ENCODE results near the gene DGCR8.

The DGCR8 gene

DNA sequence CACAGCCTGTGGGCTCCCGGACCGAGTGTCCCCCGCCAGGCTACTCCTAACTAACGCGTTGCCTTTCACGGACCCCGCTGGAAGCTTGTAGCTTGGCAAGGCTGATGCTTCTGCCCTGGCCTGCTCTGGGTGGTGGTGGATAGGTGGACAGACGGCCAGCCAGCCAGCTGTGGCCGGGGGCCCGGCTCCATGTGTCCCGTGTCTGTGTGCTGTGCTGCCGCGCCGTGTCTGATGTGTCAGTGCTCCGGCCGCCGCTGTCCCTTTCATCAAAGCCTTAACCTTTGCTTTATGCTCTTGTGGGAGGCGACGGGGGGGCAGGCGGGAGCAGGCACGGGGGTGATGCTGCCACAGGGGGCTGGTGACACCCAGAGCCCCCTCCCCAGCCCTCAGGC is 65.8 kb downstream of the DGCR8 start:
- TF ChIP-seq, protein P1, sequence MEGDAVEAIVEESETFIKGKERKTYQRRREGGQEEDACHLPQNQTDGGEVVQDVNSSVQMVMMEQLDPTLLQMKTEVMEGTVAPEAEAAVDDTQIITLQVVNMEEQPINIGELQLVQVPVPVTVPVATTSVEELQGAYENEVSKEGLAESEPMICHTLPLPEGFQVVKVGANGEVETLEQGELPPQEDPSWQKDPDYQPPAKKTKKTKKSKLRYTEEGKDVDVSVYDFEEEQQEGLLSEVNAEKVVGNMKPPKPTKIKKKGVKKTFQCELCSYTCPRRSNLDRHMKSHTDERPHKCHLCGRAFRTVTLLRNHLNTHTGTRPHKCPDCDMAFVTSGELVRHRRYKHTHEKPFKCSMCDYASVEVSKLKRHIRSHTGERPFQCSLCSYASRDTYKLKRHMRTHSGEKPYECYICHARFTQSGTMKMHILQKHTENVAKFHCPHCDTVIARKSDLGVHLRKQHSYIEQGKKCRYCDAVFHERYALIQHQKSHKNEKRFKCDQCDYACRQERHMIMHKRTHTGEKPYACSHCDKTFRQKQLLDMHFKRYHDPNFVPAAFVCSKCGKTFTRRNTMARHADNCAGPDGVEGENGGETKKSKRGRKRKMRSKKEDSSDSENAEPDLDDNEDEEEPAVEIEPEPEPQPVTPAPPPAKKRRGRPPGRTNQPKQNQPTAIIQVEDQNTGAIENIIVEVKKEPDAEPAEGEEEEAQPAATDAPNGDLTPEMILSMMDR (IDR thresholded peaks at IDR 0.05; ENCODE audit: low read depth, low read length), result no peak
- DNase-seq (ENCODE audit: extremely low read depth, low read depth), result no peak

- TF ChIP-seq, protein P1 (IDR thresholded peaks at IDR 0.05; ENCODE audit: low read depth, low read length), result no peak
- no peak for DNase-seq (ENCODE audit: extremely low read depth, low read depth)
Observed at GRCh38 chr22:20146777-20147176, 66.7 kb downstream of the DGCR8 start.

DNA sequence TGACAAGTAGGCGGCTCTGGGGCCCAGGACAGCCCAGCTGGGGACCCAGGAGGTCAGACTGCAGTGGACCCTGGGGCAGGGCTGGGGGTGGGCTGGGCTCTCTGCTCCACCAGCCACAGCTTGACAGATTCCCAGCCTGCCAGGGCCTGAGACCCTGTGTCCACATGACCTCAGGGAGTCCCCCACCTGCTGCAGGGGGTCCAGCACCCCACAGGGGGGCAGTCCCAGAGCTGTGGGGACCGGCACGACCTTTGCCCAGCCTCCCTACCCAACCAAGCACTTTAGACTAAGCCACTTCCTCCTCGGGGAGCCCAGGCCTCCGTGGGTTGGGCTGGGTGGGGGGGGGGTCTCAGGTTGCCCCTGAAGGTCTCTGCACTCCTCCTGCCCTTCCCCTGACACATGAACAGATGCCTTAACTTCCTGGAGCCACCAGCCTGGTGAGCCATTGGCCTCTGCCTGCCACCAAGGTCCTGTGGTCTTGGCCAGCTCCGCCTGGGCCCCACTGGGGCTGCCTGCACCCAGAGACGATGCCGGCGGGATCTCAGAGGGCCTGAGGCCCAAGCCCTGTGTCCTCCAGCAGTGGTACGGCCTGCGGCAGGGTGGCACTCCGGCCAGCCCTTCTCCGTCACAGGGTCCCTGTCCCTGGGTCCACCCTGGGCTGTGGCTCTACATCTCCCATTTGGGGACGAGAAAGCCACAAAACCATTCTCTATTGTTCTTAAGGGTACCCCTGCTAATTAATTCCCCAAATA is 67.4 kb downstream of the DGCR8 start:
- TF ChIP-seq, protein P1 (IDR thresholded peaks at IDR 0.05; ENCODE audit: low read depth, low read length), result no peak
- no peak for DNase-seq (ENCODE audit: extremely low read depth, low read depth)

- TF ChIP-seq, protein P1 (IDR thresholded peaks at IDR 0.05; ENCODE audit: low read depth, low read length), result no peak
- DNase-seq (ENCODE audit: extremely low read depth, low read depth), result no peak
Observed at GRCh38 chr22:20148414-20148813, 68.4 kb downstream of the DGCR8 start.

DNA sequence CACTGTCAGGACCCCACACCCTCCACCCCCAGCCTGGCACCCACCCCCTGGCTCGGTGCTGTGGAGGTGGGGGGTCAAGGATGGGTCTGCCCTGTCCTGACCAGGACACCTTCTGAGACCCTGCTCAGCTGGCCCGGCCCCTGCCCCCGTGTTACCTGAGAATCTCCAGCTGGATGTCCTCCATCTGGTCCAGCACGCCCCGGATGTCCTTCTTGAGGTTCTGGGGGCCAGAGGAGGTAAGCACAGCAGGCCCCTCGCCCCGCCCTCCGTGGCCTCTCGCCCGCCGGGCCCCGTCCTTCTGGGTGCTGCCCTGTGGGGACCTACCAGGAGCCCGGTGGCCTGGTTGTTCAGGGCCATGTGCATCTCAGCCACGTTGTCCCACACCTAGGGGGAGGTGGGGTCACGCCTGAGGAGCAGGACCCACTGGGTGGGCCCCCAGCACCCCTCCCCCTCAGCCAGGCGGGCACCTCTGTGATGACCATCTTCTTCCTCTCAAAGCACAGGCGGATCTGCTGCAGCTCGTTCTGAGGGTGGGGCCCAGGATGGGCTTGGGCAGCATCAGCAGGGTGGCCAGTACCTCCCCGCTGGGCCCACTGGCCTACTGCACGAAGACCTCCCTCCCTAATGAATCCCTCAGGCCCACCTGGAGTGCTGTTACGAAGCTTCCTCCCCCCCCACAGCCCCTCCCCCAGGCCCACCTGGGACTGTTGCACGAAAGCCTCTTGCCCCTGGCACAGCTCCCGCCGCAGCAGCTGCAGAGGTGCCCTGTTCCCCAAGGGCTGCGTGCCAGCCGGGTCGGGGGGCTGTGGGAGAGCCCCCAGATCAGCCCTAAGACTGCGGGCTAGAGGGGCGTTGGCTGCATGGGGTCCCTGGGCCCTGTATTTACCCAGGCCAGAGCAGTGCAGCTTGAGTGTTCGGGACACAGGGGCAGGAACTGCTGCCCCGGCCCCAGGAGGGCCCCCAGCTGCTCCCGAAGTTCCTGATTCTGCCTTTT is 69.5 kb downstream of the DGCR8 start:
- no peak for DNase-seq (ENCODE audit: extremely low read depth, low read depth)

GRCh38 chr22:20150381-20151275 is 70.6 kb downstream of the DGCR8 start, which contains the start of gene CCDC188:
Gene CCDC188, minus strand, starts transcription at chr22:20151055. Its CDS starts 69 bp downstream, at chr22:20150986.
- TF ChIP-seq, protein P1 (IDR thresholded peaks at IDR 0.05; ENCODE audit: low read depth, low read length), result no peak
- DNase-seq (ENCODE audit: extremely low read depth, low read depth), result no peak

More for the DNA sequence above, 69.5 kb downstream of the DGCR8 start:
- TF ChIP-seq, protein P1 (IDR thresholded peaks at IDR 0.05; ENCODE audit: low read depth, low read length), result no peak
